GM12892 (cell line): ENCODE measurements around the gene MKNK2.

Source experiments
- POLR2A ChIP-seq: IDR thresholded peaks from 2 replicates; pipeline ENCODE4 v1.6.1; 2011; ENCODE audit warnings: low read depth, low read length, control low read depth
- POLR2AphosphoS5 ChIP-seq: IDR thresholded peaks from 2 replicates; pipeline ENCODE4 v1.6.1; 2011; ENCODE audit warnings: low read depth, low read length, control low read depth
- TAF1 ChIP-seq: IDR thresholded peaks from 2 replicates; pipeline ENCODE4 v1.6.1; 2011; ENCODE audit warnings: low read depth, mild to moderate bottlenecking, control low read depth, low read length, borderline replicate concordance

GRCh38 chr19:2043251-2043641 is 7.8 kb downstream of the MKNK2 start:
- no peak for TF ChIP-seq POLR2A
- no peak for TF ChIP-seq TAF1
- no peak for TF ChIP-seq POLR2AphosphoS5
